GM12892 (cell line): ENCODE data around the gene ITIH5.

Experiments
- DNase-seq: peaks from one replicate; pipeline ENCODE4 v3.0.0; 2011; ENCODE audit not compliant: insufficient read length
- FAIRE-seq: peaks from 2 replicates; lab custom pipeline; 2011; peaks lifted over from hg19 to GRCh38; lab: Jason Lieb, UNC
- POLR2A ChIP-seq: IDR thresholded peaks from 2 replicates; pipeline ENCODE4 v1.6.1; 2011; ENCODE audit warnings: low read depth, low read length, control low read depth
- POLR2AphosphoS5 ChIP-seq: IDR thresholded peaks from 2 replicates; pipeline ENCODE4 v1.6.1; 2011; ENCODE audit warnings: low read depth, low read length, control low read depth
- TAF1 ChIP-seq: IDR thresholded peaks from 2 replicates; pipeline ENCODE4 v1.6.1; 2011; ENCODE audit warnings: low read depth, mild to moderate bottlenecking, control low read depth, low read length, borderline replicate concordance

Gene ITIH5

GRCh38 chr10:7567911-7568620 lies 98.7 kb downstream of the ITIH5 start:
- no peak for TF ChIP-seq POLR2A
- no peak for TF ChIP-seq POLR2AphosphoS5
- TF ChIP-seq TAF1, result no peak
- DNase-seq, result no peak
- no peak for FAIRE-seq

DNA sequence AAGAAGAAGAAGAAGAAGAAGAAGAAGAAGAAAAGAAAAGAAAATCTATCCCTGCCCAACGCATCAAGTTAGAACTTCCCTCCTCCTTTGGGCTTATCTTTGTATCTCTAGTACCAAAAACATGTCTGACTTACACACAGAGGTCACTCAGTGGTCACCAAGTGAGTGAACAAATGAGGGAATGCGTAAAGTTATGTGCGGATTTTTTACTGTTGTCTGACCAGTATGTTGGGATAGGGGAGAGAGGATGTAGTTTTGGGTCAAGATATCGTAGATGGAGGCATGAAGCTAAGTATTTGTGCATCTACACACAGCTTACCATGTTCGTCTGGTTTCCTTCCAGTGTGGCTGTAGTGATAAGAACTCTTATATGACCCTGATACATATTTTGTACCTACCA lies 99.9 kb downstream of the ITIH5 start:
- no peak for DNase-seq
- FAIRE-seq, result no peak
- TF ChIP-seq POLR2AphosphoS5, result no peak
- no peak for TF ChIP-seq POLR2A
- no peak for TF ChIP-seq TAF1

DNA sequence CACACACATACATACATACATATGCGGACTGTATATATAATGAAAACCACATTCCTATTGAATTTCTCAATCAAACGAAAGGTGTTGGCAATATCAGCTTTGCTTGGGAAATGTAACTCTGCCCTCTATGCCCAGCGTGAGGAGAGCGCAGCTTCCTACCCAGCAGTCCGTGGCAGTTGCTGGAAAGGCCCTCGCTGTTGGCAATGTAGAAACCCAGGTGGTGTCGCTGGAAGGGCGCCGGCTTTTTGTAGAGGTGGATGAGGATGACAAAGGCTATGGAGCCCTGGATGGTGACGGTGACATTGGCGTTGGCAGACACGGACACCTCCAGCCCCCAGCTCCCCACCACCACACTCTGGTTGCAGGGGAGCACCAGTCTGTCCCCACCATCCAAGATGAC lies 100.9 kb downstream of the ITIH5 start:
- FAIRE-seq, result no peak

DNA sequence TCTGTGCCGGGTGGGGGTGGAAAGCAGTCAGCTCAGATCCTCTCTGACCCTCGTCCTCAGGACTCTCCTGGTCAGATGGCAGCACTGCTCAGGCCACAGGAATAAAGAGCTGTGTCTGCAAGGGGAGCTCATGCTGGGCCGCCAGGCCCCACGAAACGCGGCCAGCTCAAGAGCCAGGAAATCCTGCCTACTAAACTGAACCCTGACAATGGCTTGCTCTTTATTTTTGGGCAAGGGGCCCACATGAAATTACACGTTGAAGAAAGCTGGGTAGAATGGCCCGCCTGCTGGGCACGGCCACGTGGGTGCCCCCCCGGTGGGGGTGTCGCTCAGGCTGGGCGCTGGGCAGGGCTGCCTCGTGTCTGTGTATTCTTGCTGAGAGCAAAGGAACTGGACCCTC lies 103.0 kb downstream of the ITIH5 start:
- DNase-seq, result no peak
- no peak for FAIRE-seq
- TF ChIP-seq TAF1, result no peak
- no peak for TF ChIP-seq POLR2A
- no peak for TF ChIP-seq POLR2AphosphoS5

More for the DNA sequence above, 100.9 kb downstream of the ITIH5 start:
- no peak for DNase-seq
- TF ChIP-seq POLR2A (no peak), POLR2AphosphoS5 (no peak), TAF1 (no peak)

DNA sequence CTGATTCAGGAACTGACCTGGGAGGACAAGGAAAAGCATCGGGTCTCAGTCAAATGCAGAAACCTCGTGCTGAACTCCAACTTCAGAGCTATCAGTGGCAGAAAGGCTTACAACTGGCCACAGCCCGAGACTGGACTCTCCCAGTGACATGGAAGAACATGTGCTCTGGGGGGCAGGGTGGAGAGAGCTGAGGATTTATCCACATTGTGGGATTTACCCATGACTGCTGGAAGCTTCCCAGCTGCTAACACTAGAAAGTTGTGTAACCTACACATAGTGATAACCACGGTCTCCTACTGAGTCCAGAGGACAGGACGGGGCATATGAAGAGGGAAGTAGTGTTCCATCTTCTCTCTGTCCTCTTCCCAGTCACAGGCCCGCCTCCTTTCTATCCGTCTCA lies 103.4 kb downstream of the ITIH5 start:
- no peak for TF ChIP-seq TAF1
- no peak for TF ChIP-seq POLR2A
- no peak for TF ChIP-seq POLR2AphosphoS5
- no peak for FAIRE-seq
- DNase-seq, result no peak

DNA sequence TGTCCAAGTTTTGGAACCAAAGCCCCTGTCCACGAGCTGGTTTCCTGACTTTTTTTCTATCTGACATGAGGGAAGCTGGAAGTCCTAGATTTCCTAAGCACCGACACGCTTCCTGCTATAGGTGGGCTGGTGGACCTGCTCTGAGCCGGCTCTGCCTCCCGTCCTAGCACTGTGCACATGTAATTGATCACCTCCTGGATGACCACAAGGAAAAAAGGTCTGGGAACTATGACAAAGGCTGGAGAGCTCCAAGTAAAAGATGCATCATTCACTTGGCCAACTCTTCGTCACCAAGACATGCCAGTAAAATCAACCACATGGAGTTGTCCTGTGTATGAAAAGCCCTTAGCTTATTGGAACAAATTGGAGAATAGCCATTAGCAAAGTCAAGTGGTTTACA lies 104.8 kb downstream of the ITIH5 start:
- FAIRE-seq (no peak), DNase-seq (no peak)

GRCh38 chr10:7561216-7561893 lies 105.4 kb downstream of the ITIH5 start:
- DNase-seq (no peak), FAIRE-seq (no peak)
- TF ChIP-seq POLR2A (no peak), TAF1 (no peak), POLR2AphosphoS5 (no peak)

More for the DNA sequence above, 104.8 kb downstream of the ITIH5 start:
- TF ChIP-seq POLR2A (no peak), TAF1 (no peak), POLR2AphosphoS5 (no peak)

- DNase-seq (no peak), FAIRE-seq (no peak)
- no peak for TF ChIP-seq POLR2A
- TF ChIP-seq TAF1, result no peak
- TF ChIP-seq POLR2AphosphoS5, result no peak
These were observed 106.2 kb downstream of the ITIH5 start for GRCh38 chr10:7560519-7560918.

- TF ChIP-seq POLR2A, result no peak
- TF ChIP-seq POLR2AphosphoS5, result no peak
- TF ChIP-seq TAF1, result no peak
- no peak for FAIRE-seq
These were observed 107.4 kb downstream of the ITIH5 start for GRCh38 chr10:7559386-7559785.

DNA sequence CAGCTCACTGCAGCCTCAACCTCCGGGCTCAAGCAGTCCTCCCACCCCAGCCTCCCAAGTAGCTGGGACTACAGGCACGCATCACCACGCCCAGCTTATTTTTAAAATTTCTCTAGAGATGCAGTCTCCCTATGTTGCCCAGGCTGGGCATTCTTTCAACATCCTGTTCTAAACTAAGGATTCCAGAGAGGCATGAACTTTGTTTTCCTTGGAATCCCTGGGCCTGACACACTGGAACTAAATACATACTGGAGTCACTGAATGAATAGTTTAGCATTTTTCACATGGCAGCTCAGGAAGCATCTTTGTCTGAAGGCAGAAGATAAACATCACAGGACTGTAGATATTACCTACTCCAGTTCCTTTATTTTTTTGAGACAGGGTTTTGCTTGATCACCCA lies 108.7 kb downstream of the ITIH5 start:
- no peak for DNase-seq
- no peak for FAIRE-seq
- TF ChIP-seq TAF1, result no peak
- no peak for TF ChIP-seq POLR2A

More at GRCh38 chr10:7559386-7559785, 107.4 kb downstream of the ITIH5 start:
- DNase-seq, result no peak

DNA sequence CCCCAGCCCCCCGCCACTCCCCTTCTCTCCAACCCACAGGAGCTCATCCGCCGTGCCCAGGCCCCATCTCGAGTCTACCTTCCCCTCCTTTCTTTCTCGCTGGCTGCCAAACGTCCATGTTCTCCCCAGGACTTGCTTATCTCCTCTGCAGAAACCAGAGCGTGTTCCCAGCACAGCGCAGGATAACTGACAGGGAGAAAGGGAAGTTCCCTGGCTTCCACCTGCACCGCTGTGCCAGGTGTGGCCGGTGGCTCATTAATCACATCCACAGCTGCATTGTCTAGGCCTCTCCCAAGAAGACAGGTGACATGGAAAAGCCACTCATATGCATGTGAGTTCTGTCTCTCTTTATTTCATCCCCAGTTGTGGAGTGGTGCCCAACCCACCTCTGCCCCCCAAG lies 113.2 kb downstream of the ITIH5 start:
- no peak for TF ChIP-seq TAF1
- TF ChIP-seq POLR2A, result no peak
- TF ChIP-seq POLR2AphosphoS5, result no peak
- DNase-seq (no peak), FAIRE-seq (no peak)

DNA sequence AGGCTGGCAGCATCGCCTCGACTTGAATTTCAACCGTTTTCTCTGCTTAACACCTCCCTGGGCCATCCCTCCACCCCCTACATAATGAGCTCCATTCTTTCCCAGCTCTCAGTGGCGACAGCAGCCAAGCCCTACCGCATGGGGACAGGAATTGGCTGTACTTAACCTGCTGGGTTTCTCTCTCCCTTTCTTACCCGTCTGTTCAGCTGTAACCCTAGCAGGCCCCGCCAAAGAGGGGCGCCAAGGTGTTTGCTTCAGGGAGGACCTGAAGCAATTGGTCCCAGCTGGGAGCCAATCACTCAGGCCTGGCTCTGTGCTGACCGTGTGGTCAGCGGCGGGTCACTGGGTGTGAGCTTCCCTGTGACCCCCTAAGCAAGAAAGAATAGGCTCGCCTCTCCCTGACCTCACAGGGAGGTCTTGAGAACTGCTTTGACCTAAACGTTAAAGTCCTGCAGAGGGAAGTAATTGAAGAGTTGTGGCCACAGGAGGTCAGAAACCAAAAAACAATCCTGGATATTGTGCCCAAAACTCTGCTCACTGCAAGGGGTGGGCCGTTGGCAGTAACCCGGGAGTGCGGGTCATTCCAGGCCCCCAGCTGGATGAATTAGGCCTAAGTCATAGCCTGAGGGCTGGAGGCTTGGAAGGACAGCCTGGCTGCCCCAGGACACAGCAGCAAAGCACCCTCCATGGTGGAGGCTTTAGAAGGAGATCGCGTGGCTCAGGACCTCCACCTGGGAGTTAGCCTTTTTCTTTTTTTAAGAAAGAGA lies 114.6 kb downstream of the ITIH5 start:
- FAIRE-seq (no peak), DNase-seq (no peak)
- TF ChIP-seq POLR2A, result no peak
- no peak for TF ChIP-seq POLR2AphosphoS5
- no peak for TF ChIP-seq TAF1

- DNase-seq (no peak), FAIRE-seq (no peak)
- TF ChIP-seq POLR2AphosphoS5 (no peak), POLR2A (no peak), TAF1 (no peak)
These were observed 115.5 kb downstream of the ITIH5 start for GRCh38 chr10:7551289-7551688.
